ENCODE data around the gene MRGPRF. TPM values are rescaled to one million over a fixed set of nuclear protein-coding genes. Genes with fewer than 3 reads are reported as not detected.

Gene MRGPRF
- polyA plus RNA-seq, 2 of the 4 experiments (the other 2 are of a cell fraction), result 0.04 TPM; not detected in 1

- no peak for FAIRE-seq
- no peak for DNase-seq (ENCODE audit: low read depth in 1 of 2, low spot score in 1 of 2)
- TF ChIP-seq MYC (IDR thresholded peaks at IDR 0.05; ENCODE audit: borderline replicate concordance, low read length) (no peak), E2F6 (IDR thresholded peaks at IDR 0.05; ENCODE audit: borderline replicate concordance, low read depth) (no peak)
- H3K9me3 ChIP-seq, result no peaks in the 10 kb centered on the region
- no peak overlapping the region for H3K4me2 ChIP-seq
- H3K4me1 ChIP-seq, result peaks cover 37% of the 10 kb centered on the region
- ATAC-seq, result no peak
- no peak overlapping the region for H3K4me3 ChIP-seq
- 79% methylated on average over 9 of the region's 13 CpGs for WGBS (ENCODE audit: missing lambda C conversion rate)
- CTCF ChIA-PET, result interaction anchor here (0.6 to 1.1 kb wide), 2 partner anchors 15 to 40 kb away, joined by 3 read pairs; no protein-coding TSS in a partner anchor
- POLR2A ChIA-PET, result no interaction called here
- H3K27ac ChIP-seq, result no peak overlapping the region
Measured at GRCh38 chr11:69004411-69005182, 8.4 kb downstream of the MRGPRF start.

DNA sequence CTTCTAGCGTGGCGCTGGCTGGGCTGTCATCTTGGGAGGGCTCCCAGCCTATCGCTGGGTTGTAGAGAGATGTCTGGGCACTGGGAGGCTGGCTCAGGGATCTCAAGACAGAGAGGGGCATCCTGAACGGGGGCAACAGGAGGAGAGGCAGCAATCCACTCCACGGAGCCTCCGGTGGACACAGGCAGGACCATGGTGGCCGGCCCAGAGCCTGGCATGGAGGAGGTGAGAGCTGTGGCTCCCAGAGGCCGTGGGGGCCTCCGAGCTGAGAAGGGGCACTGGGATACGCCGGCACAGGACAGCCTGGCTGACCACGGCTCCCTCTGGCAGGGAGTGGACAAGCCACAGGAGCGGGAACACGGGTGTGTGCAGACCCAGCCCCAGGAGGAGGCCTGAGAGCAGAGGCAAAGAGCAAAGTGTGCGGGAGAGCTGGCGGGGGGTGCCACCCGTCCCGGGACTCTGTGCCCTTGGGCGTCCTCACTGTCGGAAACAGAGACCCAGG is 9.1 kb downstream of the MRGPRF start:
- no peak overlapping the region for H3K4me2 ChIP-seq
- ChIA-PET CTCF (interaction anchor here (1.1 kb wide), 1 partner anchor 15 kb away, joined by 3 read pairs; no protein-coding TSS in a partner anchor), POLR2A (no interaction called here)
- TF ChIP-seq PBX3 (IDR thresholded peaks at IDR 0.05) (no peak), ZNF302 (CRISPR knock-in tag; IDR thresholded peaks at IDR 0.05) (no peak), MAZ (IDR thresholded peaks at IDR 0.05; ENCODE audit: borderline replicate concordance, low read depth, low read length) (no peak), RAD21 (conservative IDR thresholded peaks at IDR 0.05 in 1 of 2, IDR thresholded peaks at IDR 0.05 in 1 of 2) (no peak), EHF (CRISPR knock-in tag; IDR thresholded peaks at IDR 0.05) (no peak), EP300 (IDR thresholded peaks at IDR 0.05) (no peak), BCL3 (IDR thresholded peaks at IDR 0.05) (no peak)
- DNase-seq (ENCODE audit: low read depth in 1 of 2, low spot score in 1 of 2) (no peak), FAIRE-seq (no peak), ATAC-seq (no peak)
- 85% methylated on average over 20 of the region's 20 CpGs for WGBS (ENCODE audit: missing lambda C conversion rate)
- no peak overlapping the region for H3K4me3 ChIP-seq
- H3K9me3 ChIP-seq, result no peaks in the 10 kb centered on the region
- H3K27ac ChIP-seq, result no peak overlapping the region
- peaks cover 30% of the 10 kb centered on the region for H3K4me1 ChIP-seq

GRCh38 chr11:69003301-69003865 is 9.7 kb downstream of the MRGPRF start:
- FAIRE-seq (no peak), DNase-seq (ENCODE audit: low read depth in 1 of 2, low spot score in 1 of 2) (no peak), ATAC-seq (no peak)
- ChIA-PET CTCF (interaction anchor here (1.2 to 1.4 kb wide), 2 partner anchors 41 to 53 kb away, joined by 3 to 4 read pairs; no protein-coding TSS in a partner anchor), POLR2A (no interaction called here)
- H3K9me3 ChIP-seq, result no peaks in the 10 kb centered on the region
- TF ChIP-seq HOXA7 (CRISPR knock-in tag; IDR thresholded peaks at IDR 0.05) (no peak), PHF8 (IDR thresholded peaks at IDR 0.05; ENCODE audit: borderline replicate concordance, low read depth) (no peak), ATOH8 (CRISPR knock-in tag; IDR thresholded peaks at IDR 0.05; ENCODE audit: low read depth) (no peak), HMGXB4 (CRISPR knock-in tag; IDR thresholded peaks at IDR 0.05; ENCODE audit: borderline replicate concordance) (no peak), FOSB (CRISPR knock-in tag; IDR thresholded peaks at IDR 0.05) (no peak), HOXB5 (CRISPR knock-in tag; IDR thresholded peaks at IDR 0.05) (no peak), CBX8 (IDR thresholded peaks at IDR 0.05) (no peak), EP300 (IDR thresholded peaks at IDR 0.05) (no peak), MAZ (IDR thresholded peaks at IDR 0.05; ENCODE audit: borderline replicate concordance, low read depth, low read length) (no peak), JUN (IDR thresholded peaks at IDR 0.05) (no peak)
- TF ChIP-seq, protein P1, sequence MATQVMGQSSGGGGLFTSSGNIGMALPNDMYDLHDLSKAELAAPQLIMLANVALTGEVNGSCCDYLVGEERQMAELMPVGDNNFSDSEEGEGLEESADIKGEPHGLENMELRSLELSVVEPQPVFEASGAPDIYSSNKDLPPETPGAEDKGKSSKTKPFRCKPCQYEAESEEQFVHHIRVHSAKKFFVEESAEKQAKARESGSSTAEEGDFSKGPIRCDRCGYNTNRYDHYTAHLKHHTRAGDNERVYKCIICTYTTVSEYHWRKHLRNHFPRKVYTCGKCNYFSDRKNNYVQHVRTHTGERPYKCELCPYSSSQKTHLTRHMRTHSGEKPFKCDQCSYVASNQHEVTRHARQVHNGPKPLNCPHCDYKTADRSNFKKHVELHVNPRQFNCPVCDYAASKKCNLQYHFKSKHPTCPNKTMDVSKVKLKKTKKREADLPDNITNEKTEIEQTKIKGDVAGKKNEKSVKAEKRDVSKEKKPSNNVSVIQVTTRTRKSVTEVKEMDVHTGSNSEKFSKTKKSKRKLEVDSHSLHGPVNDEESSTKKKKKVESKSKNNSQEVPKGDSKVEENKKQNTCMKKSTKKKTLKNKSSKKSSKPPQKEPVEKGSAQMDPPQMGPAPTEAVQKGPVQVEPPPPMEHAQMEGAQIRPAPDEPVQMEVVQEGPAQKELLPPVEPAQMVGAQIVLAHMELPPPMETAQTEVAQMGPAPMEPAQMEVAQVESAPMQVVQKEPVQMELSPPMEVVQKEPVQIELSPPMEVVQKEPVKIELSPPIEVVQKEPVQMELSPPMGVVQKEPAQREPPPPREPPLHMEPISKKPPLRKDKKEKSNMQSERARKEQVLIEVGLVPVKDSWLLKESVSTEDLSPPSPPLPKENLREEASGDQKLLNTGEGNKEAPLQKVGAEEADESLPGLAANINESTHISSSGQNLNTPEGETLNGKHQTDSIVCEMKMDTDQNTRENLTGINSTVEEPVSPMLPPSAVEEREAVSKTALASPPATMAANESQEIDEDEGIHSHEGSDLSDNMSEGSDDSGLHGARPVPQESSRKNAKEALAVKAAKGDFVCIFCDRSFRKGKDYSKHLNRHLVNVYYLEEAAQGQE (IDR thresholded peaks at IDR 0.05), result no peak
- TF ChIP-seq, protein P2, sequence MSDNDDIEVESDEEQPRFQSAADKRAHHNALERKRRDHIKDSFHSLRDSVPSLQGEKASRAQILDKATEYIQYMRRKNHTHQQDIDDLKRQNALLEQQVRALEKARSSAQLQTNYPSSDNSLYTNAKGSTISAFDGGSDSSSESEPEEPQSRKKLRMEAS (IDR thresholded peaks at IDR 0.05), result no peak
- no peak overlapping the region for H3K4me3 ChIP-seq
- no peak overlapping the region for H3K4me2 ChIP-seq
- H3K27ac ChIP-seq, result no peak overlapping the region
- 81% methylated on average over 9 of the region's 9 CpGs for WGBS (ENCODE audit: missing lambda C conversion rate)
- H3K4me1 ChIP-seq, result peaks cover 25% of the 10 kb centered on the region
